HCT116 (cell line): ENCODE results near the gene ZDHHC9. TPM values are rescaled to one million over a fixed set of nuclear protein-coding genes. Genes with fewer than 3 reads are reported as not detected.

ENCODE experiments used
- ATAC-seq: fragments of 200-7000 bp; cut with Tn5 transposase; 2 replicates; pipeline ENCODE4 v1.9.1; 2020; ENCODE audit warnings: mild to moderate bottlenecking, moderate library complexity
- BruUV-seq: library from RNA; stranded (reverse); fragments of 400-500 nt; replicated peaks from 2 replicates; lab custom pipeline; 2021; lab: Mats Ljungman, UMichigan
- CTCF ChIA-PET: fragments of 300-600 bp; sonication (Branson Sonifier 250); formaldehyde crosslinking; loops from one replicate; lab custom pipeline; 2021; ENCODE audit warnings: antibody characterized with exemption; lab: Charles Lee
- POLR2A ChIA-PET: fragments of 300-600, 350-600 bp; sonication (Branson Sonifier 250); formaldehyde crosslinking; loops from one replicate; lab custom pipeline; 2021; ENCODE audit warnings: antibody characterized with exemption; lab: Charles Lee
- RAD21 ChIA-PET, 2 experiments: fragments of 300-600 bp; sonication (Branson Sonifier 250); formaldehyde crosslinking; loops; one replicate each; lab custom pipeline; 2023; ENCODE audit warnings: low total read pairs in 2 of 2; ENCODE audit not compliant: uncharacterized antibody in 2 of 2, unreplicated experiment in 2 of 2, low non-redundant PET in 1 of 2; lab: Charles Lee
- DNase-seq: peaks from one replicate; pipeline ENCODE4 v3.0.0-alpha.2; 2010; ENCODE audit warnings: low read depth, low spot score
- H2AFZ ChIP-seq: fragments of 200-600 bp; shearing (Covaris generic), sonication (generic); 2 replicates; pipeline ENCODE4 v1.6.1; 2017; ENCODE audit warnings: low read depth, mixed run types, mixed read lengths, antibody characterized with exemption, low read length; ENCODE audit not compliant: poor library complexity, severe bottlenecking
- H3K27ac ChIP-seq: 2 replicates; pipeline ENCODE4 v1.5.1; 2012; ENCODE audit warnings: low read depth, low read length
- H3K27me3 ChIP-seq: fragments of 200-600 bp; sonication (generic); 2 replicates; pipeline ENCODE4 v1.6.1; 2016; ENCODE audit warnings: mixed run types, low read length, mixed read lengths; ENCODE audit not compliant: insufficient read depth
- H3K36me3 ChIP-seq, 2 experiments: fragments of 200-500 bp in 1 of 2; fragments of 200-600 bp in 1 of 2; sonication (Bioruptor generic) in 1 of 2; sonication (generic) in 1 of 2; 2 replicates each; pipeline versions ENCODE4 v1.5.1 to v1.6.1; 2014 to 2016; ENCODE audit warnings: low read length in 2 of 2, inconsistent platforms in 1 of 2, mixed read lengths in 1 of 2, mixed run types in 1 of 2; ENCODE audit not compliant: insufficient read depth in 2 of 2, control insufficient read depth in 1 of 2
- H3K4me1 ChIP-seq, 2 experiments: fragments of 200-600 bp in 1 of 2; sonication (generic) in 1 of 2; 2 replicates each; pipeline versions ENCODE4 v1.5.1 to v1.6.1; 2012 to 2017; ENCODE audit warnings: low read length in 2 of 2, inconsistent platforms in 1 of 2, mild to moderate bottlenecking in 1 of 2, mixed read lengths in 1 of 2, mixed run types in 1 of 2, moderate library complexity in 1 of 2; ENCODE audit not compliant: insufficient read depth in 2 of 2, control insufficient read depth in 1 of 2
- H3K4me2 ChIP-seq: fragments of 200-600 bp; sonication (generic); 2 replicates; pipeline ENCODE4 v1.6.1; 2017; ENCODE audit warnings: mixed run types, low read length, mixed read lengths
- H3K4me3 ChIP-seq, 2 experiments: fragments of 200-600 bp in 1 of 2; sonication (generic) in 1 of 2; replicated peaks in 1 of 2; 2 replicates each; pipeline ENCODE4 v1.5.1; 2011 to 2016; ENCODE audit warnings: low read length in 2 of 2, control low read depth in 1 of 2, low read depth in 1 of 2, mild to moderate bottlenecking in 1 of 2, mixed read lengths in 1 of 2, mixed run types in 1 of 2
- H3K79me2 ChIP-seq: fragments of 200-600 bp; sonication (generic); 2 replicates; pipeline ENCODE4 v1.6.1; 2017; ENCODE audit warnings: mild to moderate bottlenecking, mixed run types, low read length, moderate library complexity, mixed read lengths; ENCODE audit not compliant: insufficient read depth
- H3K9ac ChIP-seq: fragments of 200-600 bp; sonication (generic); 2 replicates; pipeline ENCODE4 v1.6.1; 2016; ENCODE audit warnings: low read length, mixed read lengths
- H3K9me2 ChIP-seq: fragments of 200-600 bp; sonication (generic), shearing (Covaris generic); 2 replicates; pipeline ENCODE4 v1.6.1; 2017; ENCODE audit warnings: mixed run types, mild to moderate bottlenecking, moderate library complexity; ENCODE audit not compliant: insufficient read depth
- H3K9me3 ChIP-seq, 2 experiments: fragments of 200-500 bp in 1 of 2; fragments of 200-600 bp in 1 of 2; sonication (Bioruptor generic) in 1 of 2; sonication (generic) in 1 of 2; 2 replicates each; pipeline ENCODE4 v1.6.1; 2014 to 2017; ENCODE audit warnings: low read length in 2 of 2, mixed read lengths in 2 of 2, inconsistent platforms in 1 of 2, low read depth in 1 of 2, mild to moderate bottlenecking in 1 of 2, mixed run types in 1 of 2, moderate library complexity in 1 of 2; ENCODE audit not compliant: control insufficient read depth in 1 of 2, insufficient read depth in 1 of 2
- H4K20me1 ChIP-seq: fragments of 200-600 bp; sonication (generic), shearing (Covaris generic); 2 replicates; pipeline ENCODE4 v1.6.1; 2017; ENCODE audit warnings: mixed run types, mild to moderate bottlenecking, moderate library complexity; ENCODE audit not compliant: insufficient read depth
- ELF1 ChIP-seq: IDR thresholded peaks from 2 replicates; pipeline ENCODE4 v1.6.1; 2012; ENCODE audit warnings: low read depth, borderline replicate concordance
- EZH2phosphoT487 ChIP-seq: fragments of 200-600 bp; IDR thresholded peaks from 2 replicates; pipeline ENCODE4 v1.6.1; 2018; ENCODE audit warnings: antibody characterized with exemption, borderline replicate concordance
- SRF ChIP-seq: IDR thresholded peaks from 2 replicates; pipeline ENCODE4 v1.6.1; 2012; ENCODE audit warnings: low read depth
- TCF7L2 ChIP-seq: IDR thresholded peaks from 2 replicates; pipeline ENCODE4 v1.7.0; 2011; ENCODE audit warnings: borderline replicate concordance, inconsistent platforms; ENCODE audit not compliant: insufficient read depth, insufficient read length; ENCODE audit errors: extremely low read depth
- ZFX ChIP-seq: fragments of 450-650 bp; IDR thresholded peaks from 2 replicates; pipeline ENCODE4 v1.6.1; 2017
- ZNF274 ChIP-seq: fragments of 200-500 bp; sonication (Bioruptor generic); IDR thresholded peaks from 2 replicates; pipeline ENCODE4 v1.6.1; 2014; ENCODE audit warnings: mild to moderate bottlenecking, low read depth, low read length, inconsistent platforms
- intact Hi-C: fragments of 100-400 bp; cut with micrococcal nuclease; formaldehyde crosslinking; loops from 2 replicates; pipeline ENCODE4 v1.10.0; 2022
- total RNA-seq: library from RNA; stranded (reverse); gene quantifications from one replicate; pipeline ENCODE4 v1.2.1, GENCODE V29; 2021; ENCODE audit not compliant: unreplicated experiment
- TF ChIP-seq, protein P1 (sequence below): IDR thresholded peaks from 2 replicates; pipeline ENCODE4 v1.6.1; 2012
- TF ChIP-seq, protein P2 (sequence below): IDR thresholded peaks from 2 replicates; pipeline ENCODE4 v1.6.1; 2012; ENCODE audit warnings: low read depth

Gene ZDHHC9
- total RNA-seq, 1 experiment from 2014 or later = 18.9 TPM

DNA sequence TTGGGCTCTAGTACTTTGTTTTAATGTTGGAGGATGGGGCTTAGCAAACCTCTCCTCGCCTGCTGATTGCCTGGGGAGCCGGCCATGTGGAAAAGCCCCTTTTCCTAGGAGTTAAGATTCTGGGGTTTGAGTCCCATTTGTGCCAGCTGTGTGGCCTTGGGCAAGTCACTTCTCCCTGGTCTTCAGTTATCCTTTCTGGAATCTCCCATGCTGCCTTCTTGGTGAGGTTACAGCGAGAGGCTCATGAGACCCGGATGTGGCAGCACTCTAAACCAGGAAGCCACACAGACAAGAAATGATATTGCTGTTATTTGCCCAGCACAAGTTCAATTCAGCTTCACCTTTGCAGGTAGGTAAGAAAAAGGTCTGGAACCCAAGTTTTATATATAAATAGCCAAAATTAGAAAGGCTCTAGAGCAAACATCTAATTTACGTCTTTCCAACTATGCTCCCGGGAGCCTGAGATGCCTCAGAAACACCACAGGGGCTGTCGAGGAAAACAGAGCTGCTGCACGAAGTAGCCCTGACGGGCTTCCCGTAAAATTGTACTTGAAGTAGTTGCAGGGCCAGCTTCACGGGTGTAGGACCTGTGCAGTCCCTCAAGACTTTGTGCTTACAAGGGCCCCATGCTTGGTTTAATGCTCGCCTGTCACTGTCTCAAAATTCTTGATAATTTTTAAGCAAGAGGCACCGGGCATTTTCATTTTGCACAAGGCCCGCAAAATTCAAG, 72.3 kb downstream of the ZDHHC9 start:
- no peak overlapping the region for H3K27ac ChIP-seq
- no peaks in the 10 kb centered on the region for H3K9me3 ChIP-seq
- ATAC-seq (no peak), DNase-seq (no peak)
- no peaks in the 10 kb centered on the region for H3K4me1 ChIP-seq
- intact Hi-C loops = no loop called here
- no peaks in the 10 kb centered on the region for H3K79me2 ChIP-seq
- no TSS peak for BruUV-seq
- H3K36me3 ChIP-seq = no peaks in the 10 kb centered on the region
- ChIA-PET RAD21 (no interaction called here), CTCF (no interaction called here), POLR2A (no interaction called here)
- H3K27me3 ChIP-seq = no peaks in the 10 kb centered on the region
- no peak overlapping the region for H3K4me3 ChIP-seq
- H3K9me2 ChIP-seq = no peaks in the 10 kb centered on the region
- H3K4me2 ChIP-seq = no peak overlapping the region
- no peak overlapping the region for H2AFZ ChIP-seq
- H3K9ac ChIP-seq = no peak overlapping the region
- H4K20me1 ChIP-seq = no peaks in the 10 kb centered on the region
- no peak for TF ChIP-seq ZNF274
- TF ChIP-seq ZFX = no peak
- no peak for TF ChIP-seq ELF1
- no peak for TF ChIP-seq EZH2phosphoT487
- TF ChIP-seq, protein P1, sequence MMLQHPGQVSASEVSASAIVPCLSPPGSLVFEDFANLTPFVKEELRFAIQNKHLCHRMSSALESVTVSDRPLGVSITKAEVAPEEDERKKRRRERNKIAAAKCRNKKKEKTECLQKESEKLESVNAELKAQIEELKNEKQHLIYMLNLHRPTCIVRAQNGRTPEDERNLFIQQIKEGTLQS = no peak
- TF ChIP-seq TCF7L2 = no peak
- TF ChIP-seq SRF = no peak
- TF ChIP-seq, protein P2, sequence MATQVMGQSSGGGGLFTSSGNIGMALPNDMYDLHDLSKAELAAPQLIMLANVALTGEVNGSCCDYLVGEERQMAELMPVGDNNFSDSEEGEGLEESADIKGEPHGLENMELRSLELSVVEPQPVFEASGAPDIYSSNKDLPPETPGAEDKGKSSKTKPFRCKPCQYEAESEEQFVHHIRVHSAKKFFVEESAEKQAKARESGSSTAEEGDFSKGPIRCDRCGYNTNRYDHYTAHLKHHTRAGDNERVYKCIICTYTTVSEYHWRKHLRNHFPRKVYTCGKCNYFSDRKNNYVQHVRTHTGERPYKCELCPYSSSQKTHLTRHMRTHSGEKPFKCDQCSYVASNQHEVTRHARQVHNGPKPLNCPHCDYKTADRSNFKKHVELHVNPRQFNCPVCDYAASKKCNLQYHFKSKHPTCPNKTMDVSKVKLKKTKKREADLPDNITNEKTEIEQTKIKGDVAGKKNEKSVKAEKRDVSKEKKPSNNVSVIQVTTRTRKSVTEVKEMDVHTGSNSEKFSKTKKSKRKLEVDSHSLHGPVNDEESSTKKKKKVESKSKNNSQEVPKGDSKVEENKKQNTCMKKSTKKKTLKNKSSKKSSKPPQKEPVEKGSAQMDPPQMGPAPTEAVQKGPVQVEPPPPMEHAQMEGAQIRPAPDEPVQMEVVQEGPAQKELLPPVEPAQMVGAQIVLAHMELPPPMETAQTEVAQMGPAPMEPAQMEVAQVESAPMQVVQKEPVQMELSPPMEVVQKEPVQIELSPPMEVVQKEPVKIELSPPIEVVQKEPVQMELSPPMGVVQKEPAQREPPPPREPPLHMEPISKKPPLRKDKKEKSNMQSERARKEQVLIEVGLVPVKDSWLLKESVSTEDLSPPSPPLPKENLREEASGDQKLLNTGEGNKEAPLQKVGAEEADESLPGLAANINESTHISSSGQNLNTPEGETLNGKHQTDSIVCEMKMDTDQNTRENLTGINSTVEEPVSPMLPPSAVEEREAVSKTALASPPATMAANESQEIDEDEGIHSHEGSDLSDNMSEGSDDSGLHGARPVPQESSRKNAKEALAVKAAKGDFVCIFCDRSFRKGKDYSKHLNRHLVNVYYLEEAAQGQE = no peak
- TF ChIP-seq, all 23 proteins: peak for 0
